ENCODE measurements around the gene AEBP1. TPM values are rescaled to one million over a fixed set of nuclear protein-coding genes. Genes with fewer than 3 reads are reported as not detected.
A peak's percentile ranks its signal among the peaks of the same experiment; 100 is the strongest.

The AEBP1 gene
- total RNA-seq, 1 experiment from 2014 or later: 45.8 TPM

- Histone ChIP-seq H3K9me3 (no peaks in the 10 kb centered on the region), H3K4me3 (no peak overlapping the region), H3K27me3 (no peaks in the 10 kb centered on the region), H3K36me3 (no peaks in the 10 kb centered on the region)
- no peak for DNase-seq
Observed at GRCh38 chr7:44139311-44140010, 35.3 kb downstream of the AEBP1 start.

DNA sequence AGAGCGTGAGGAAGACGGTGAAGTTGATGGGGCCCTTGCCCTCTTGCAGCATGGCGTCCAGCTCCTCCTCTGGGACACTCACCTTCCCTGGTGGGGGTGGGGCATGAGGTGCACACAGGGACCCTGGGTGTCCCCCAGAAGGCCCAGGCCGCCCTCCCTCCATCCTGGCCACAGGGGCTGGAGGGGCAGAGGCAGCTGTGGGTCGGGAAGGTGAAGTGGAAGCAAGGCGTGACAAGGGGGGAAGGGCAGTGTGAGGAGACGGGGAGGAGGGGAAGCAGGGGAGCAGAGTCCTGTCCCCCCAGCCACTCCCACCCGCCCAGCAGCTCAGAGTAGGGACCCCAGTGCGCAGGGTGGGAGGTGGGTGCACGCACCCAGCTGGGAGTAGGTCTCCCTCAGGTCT lies 36.2 kb downstream of the AEBP1 start:
- Histone ChIP-seq H3K4me3 (no peak overlapping the region), H3K27me3 (no peaks in the 10 kb centered on the region), H3K9me3 (no peaks in the 10 kb centered on the region), H3K36me3 (no peaks in the 10 kb centered on the region)
- no peak for DNase-seq

GRCh38 chr7:44141221-44141850 lies 37.2 kb downstream of the AEBP1 start, which contains the start of gene MYL7:
MYL7 (minus strand) TSS chr7:44141332; CDS start chr7:44141305, 27 bp downstream.
- no peaks in the 10 kb centered on the region for H3K36me3 ChIP-seq
- DNase-seq: no peak
- H3K9me3 ChIP-seq: no peaks in the 10 kb centered on the region
- no peak within 1 kb of the TSS for H3K4me3 ChIP-seq
- H3K27me3 ChIP-seq: no peaks in the 10 kb centered on the region

GRCh38 chr7:44142028-44142427 lies 37.9 kb downstream of the AEBP1 start:
- DNase-seq: no peak
- Histone ChIP-seq H3K36me3 (no peaks in the 10 kb centered on the region), H3K4me3 (no peak overlapping the region), H3K9me3 (no peaks in the 10 kb centered on the region), H3K27me3 (no peaks in the 10 kb centered on the region)

GRCh38 chr7:44143646-44144250 lies 39.6 kb downstream of the AEBP1 start:
- no peaks in the 10 kb centered on the region for H3K27me3 ChIP-seq
- DNase-seq: no peak
- no peak overlapping the region for H3K4me3 ChIP-seq
- no peaks in the 10 kb centered on the region for H3K36me3 ChIP-seq
- H3K9me3 ChIP-seq: no peaks in the 10 kb centered on the region

GRCh38 chr7:44144426-44144967 lies 40.4 kb downstream of the AEBP1 start:
- DNase-seq: no peak
- Histone ChIP-seq H3K27me3 (no peaks in the 10 kb centered on the region), H3K9me3 (no peaks in the 10 kb centered on the region), H3K4me3 (no peak overlapping the region), H3K36me3 (no peaks in the 10 kb centered on the region)

DNA sequence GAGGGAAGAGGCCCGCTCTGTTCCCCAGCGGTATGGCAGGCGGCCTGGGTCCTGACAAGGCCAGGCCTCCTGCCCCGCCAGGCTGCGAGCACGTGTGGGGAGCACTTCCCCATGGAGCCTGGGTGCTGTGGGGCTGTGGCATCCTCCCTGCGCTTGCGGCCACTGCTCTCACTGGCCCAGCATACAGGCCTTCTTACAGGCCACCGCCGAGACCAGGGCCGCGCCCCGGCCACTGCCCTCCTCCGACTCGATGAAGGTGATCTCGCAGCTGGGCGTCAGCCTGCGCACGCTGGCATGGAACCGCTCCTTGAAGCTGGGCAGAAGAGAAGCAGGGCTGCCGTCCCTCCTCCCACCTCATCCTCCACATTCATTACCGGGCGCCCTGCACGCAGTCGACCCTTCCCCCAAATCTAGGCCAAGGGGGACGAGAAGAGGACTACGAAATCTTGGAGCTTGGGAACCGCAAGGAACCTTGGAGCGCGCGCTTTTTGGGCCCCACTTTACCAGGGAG lies 40.9 kb downstream of the AEBP1 start:
- no peaks in the 10 kb centered on the region for H3K36me3 ChIP-seq
- H3K9me3 ChIP-seq: no peaks in the 10 kb centered on the region
- no peaks in the 10 kb centered on the region for H3K27me3 ChIP-seq
- no peak overlapping the region for H3K4me3 ChIP-seq
- DNase-seq: no peak

DNA sequence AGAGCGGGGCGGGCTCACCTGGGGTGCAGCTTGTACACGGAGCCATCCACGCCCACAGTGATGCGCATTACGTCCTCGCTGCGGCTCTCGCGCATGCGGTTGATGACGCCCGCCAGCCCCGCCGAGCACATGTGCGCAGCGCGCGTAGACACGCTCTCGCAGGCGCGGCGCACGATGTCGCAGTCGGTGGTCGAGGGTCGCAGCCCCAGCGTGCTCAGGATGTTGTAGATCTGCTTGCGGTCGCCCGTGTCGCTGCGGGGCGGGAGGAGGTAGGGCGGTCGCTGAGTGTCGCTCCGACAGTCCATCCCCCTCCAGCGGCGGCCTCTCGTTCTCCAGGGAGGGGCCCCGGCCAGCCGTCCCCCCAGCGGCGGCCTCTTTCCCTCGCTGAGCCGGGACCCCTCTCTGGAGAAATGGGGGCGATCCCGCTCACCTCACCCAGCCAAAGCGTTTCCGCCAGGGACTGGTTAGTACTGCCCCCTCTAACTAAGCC lies 41.4 kb downstream of the AEBP1 start:
- no peak for DNase-seq
- Histone ChIP-seq H3K9me3 (no peaks in the 10 kb centered on the region), H3K36me3 (no peaks in the 10 kb centered on the region), H3K4me3 (no peak overlapping the region; the same call in 1 of the 2 replicates), H3K27me3 (no peaks in the 10 kb centered on the region)

DNA sequence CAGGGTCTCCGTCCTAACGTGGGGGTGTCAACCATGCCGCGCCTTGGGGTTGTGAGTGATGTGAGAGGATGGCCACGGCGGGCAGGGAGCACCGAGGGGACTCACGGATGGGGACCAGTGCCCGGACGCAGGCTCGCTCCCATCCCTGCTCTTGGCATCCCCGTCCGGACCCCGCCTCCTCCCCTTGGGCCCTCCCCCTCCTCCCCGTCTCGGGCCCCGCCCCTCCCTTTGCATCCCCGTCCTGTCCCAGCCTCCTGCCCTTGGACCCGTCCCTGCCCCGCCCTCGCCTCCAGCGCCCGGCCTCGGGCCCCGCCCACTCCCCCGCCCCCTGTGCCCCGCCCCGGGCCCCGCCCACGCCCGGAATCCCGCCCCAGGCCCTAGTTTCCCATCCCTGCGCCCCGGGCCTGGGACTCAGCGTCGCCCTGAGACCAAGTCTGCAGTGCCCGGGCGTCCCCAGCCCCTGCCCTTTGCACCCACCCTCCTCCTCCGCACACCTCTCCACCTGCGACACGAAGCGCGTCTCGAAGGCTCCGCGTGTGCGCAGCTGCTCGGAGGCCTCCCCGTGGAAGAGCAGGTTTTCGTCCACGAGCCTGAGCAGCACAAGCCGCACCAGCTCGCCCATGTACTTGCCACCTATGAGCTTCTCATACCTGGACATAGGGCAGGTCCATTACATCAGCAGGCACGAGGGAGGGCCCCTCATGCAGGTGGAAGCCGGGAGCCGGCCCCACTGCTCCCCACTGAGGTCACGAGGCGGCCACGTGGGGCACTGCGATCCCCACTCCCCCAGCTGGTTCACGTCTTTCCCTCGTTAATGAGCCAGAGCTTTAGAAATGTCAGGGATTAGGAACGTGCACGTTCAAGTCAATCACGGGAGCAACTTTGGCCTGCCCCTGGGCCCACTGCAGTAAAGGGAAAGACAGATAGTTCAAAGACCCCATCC lies 42.1 kb downstream of the AEBP1 start:
- peak; percentile 73 for DNase-seq
- Histone ChIP-seq H3K36me3 (no peaks in the 10 kb centered on the region), H3K9me3 (no peaks in the 10 kb centered on the region), H3K4me3 (no peak overlapping the region; the same call in 1 of the 2 replicates), H3K27me3 (no peaks in the 10 kb centered on the region)

DNA sequence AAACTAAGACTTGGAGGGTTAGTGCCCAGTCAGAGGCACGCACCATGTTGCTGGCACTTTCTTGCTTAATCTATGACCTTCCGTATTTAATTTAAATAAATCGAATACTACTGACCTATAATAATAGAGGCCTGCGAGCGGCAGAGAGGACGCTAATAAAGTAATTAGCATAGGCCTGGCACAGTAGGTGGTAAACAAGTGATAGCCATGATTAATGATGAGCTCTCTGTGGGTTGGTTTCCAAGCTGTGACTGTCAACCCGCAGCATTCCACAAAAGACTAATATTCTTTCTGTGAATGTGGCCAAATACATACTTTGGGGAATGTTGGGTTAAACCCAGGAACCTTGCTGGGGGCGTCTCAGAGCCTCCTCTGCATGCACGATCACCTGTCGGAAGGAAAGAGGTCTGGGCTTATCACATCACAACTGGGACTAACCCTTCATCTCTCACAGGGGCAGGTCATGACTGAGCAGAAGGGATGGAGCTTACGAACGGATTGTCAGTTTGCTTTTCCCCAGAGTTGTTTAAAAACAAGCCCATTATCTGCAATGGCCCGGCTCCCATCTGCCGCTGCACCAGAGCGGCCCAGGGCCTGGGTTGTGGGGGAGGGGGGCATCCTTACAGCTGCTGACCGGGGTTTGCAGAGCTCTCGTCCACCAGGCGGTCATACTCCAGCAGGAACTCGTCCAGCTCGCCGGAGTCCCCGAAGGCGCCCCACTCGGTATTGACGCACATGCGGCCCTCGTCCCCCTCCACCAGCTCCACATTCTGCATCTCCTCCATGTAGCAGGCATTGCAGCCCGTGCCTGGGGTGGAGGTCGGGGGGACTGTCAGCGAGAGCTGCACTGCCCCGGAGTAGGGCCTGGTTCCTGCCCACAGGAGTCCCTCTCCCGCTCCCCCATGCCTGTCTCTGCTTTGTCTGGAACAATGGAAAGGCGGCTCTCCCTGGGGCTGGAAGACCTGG lies 43.2 kb downstream of the AEBP1 start:
- Histone ChIP-seq H3K4me3 (no peak overlapping the region), H3K36me3 (no peaks in the 10 kb centered on the region), H3K27me3 (no peaks in the 10 kb centered on the region), H3K9me3 (no peaks in the 10 kb centered on the region)
- no peak for DNase-seq

GRCh38 chr7:44148166-44148565 lies 44.0 kb downstream of the AEBP1 start:
- H3K27me3 ChIP-seq: no peaks in the 10 kb centered on the region
- H3K9me3 ChIP-seq: no peaks in the 10 kb centered on the region
- no peak for DNase-seq
- no peak overlapping the region for H3K4me3 ChIP-seq
- no peaks in the 10 kb centered on the region for H3K36me3 ChIP-seq

DNA sequence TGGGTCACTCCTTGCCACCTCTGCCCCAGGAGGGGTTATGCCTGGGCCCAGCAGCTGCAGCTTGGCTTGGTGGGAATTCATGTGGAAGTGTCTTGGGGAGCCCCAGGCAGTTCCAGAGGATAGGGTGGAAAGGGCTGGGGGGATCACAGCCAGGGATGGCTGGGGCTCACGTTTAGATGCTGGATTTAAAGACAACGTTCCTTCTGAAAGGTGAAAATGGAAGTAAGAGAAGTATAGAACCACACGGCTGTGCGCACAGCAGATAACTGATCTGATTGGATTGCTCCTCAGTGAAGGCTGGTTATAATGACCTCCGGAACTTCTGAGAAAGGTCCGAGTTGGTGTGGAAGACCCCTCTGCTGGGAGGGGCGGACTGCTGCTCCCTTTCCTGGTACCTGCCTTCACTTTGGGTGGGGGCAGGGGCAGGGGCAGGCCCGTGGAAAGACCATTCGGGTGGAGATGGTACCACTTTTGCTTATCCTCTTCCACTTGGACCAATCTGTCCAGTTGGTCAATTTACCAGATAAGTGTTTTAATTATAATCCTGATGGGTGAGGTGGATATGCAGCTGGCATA lies 44.9 kb downstream of the AEBP1 start:
- H3K36me3 ChIP-seq: no peaks in the 10 kb centered on the region
- no peaks in the 10 kb centered on the region for H3K9me3 ChIP-seq
- H3K27me3 ChIP-seq: no peaks in the 10 kb centered on the region
- DNase-seq: no peak
- no peak overlapping the region for H3K4me3 ChIP-seq

DNA sequence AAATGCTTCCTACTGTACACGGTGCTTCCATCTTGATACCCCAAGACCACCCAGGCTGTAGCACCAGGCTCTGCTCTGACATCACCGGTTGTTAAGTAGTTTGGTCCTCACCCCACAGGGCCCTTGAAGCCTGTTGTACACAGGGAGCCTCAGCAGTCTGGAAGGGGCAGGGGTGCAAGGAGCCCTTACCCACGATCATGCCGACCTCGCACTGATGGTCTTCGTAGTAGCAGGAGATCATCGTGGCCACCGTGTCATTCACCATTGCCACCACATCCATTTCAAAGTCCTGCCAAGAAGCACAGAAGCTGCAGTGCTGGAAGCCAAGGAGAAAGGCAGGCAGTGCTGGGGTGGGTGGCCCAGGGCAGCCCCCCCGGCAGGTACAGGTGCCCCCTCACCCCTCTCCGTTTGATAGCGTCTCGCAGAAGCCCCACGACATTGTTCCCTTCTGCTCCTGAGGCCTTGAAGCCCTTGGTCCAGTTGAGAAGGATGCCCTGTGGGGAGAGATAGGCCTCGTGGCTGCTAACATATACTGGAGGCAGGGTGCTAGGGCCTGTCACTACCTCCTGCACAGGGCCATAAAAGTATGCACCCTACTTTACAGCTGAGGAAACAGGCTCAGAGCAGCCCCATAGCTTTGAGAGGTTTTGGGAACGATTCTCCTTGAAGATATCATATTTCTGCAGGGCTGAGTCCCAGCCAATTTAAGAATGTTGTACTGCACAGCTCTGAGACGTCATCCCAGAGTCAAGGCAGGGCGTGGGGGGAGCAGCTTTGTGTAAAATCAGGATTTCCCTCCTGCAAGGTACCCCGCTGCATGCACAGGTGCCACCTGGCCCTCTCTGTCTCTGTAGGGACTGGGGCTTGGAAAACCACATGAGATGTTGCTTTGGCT lies 45.7 kb downstream of the AEBP1 start:
- Histone ChIP-seq H3K27me3 (no peaks in the 10 kb centered on the region), H3K4me3 (no peak overlapping the region), H3K36me3 (no peaks in the 10 kb centered on the region), H3K9me3 (no peaks in the 10 kb centered on the region)
- DNase-seq: no peak

DNA sequence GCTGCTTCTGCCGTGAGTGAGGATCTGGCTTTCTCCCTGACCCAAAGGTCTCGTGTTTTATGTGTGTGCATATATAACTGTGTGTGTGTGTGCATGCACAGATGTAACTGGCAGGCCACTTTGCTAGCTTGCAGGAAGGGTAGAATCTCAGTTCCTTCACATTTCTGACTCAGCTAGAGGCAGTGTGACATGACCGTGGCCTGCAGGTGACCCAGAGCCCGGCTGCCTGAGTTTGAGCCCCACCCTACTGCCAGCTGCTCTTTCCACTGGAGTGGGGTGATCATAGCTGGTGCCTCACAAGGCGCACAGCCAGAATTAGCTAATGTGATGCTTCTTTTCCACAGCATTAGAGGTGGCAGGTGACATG lies 46.3 kb downstream of the AEBP1 start:
- no peak for DNase-seq
- H3K36me3 ChIP-seq: no peaks in the 10 kb centered on the region
- H3K9me3 ChIP-seq: no peaks in the 10 kb centered on the region
- H3K27me3 ChIP-seq: no peaks in the 10 kb centered on the region
- H3K4me3 ChIP-seq: no peak overlapping the region
